GM21825 (cell line): Measurements from ENCODE around the gene RAB5IF.
"Not testable (repeated sequence)": the region's sequence is repeated elsewhere in the genome, so short reads cannot be mapped to it uniquely, and the experiment has no call there.

Experiments used
- ATAC-seq: cut with Tn5 transposase; IDR thresholded peaks from one replicate; pipeline ENCODE4 v1.9.1; 2021; ENCODE audit warnings: mild to moderate bottlenecking, moderate library complexity; ENCODE audit not compliant: unreplicated experiment

Gene RAB5IF

GRCh38 chr20:36585410-36586125, 20.0 kb upstream of the RAB5IF start:
- no peak for ATAC-seq

DNA sequence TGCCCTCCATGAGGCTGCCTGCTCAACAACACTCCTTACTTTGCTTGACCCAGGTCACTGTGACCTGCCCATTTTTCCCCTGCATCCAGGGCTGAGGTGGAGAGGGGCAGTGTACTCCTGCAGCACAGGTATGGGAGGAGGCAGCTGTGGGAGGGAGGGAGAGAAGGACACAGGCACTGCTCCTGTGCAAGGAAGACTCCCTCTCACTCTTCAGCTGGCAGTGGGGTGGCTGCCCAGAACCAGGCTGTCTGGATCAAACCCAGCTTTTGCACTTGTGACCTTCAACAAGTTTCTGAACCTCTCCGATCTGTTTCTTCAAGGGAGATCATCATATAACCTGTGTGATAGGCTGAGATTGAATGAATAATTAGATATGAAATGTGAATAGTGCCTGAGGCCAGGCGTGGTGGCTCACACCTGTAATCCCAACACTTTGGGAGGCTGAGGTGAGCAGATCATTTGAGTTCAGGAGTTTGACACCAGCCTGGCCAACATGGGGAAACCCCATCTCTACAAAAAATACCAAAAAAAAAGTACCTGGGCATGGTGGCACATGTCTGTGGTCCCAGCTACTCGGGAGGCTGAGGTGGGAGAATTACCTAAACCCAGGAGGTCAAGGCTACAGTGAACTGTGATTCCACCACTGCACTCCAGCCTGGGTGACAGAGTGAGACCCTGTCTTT, 18.1 kb upstream of the RAB5IF start:
- ATAC-seq = no peak

DNA sequence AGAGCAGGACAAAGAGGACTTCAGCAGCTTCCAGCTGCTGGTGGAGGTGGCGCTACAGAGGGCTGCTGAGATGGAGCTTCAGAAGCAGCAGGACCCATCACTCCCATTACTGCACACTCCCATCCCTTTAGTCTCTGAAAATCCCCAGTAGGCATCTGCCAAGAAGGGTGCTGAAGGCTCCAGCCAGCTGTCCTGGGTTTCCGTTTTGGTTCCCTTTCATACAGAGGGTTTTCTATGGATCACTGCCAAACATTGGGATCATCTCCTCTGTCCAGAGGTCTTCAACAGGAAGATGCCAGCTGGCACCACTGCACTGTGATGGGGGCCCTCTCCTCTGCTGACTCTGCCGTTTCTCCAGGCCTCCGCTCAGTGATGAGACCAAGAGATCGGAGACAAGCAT, 14.3 kb upstream of the RAB5IF start:
- ATAC-seq = no peak

DNA sequence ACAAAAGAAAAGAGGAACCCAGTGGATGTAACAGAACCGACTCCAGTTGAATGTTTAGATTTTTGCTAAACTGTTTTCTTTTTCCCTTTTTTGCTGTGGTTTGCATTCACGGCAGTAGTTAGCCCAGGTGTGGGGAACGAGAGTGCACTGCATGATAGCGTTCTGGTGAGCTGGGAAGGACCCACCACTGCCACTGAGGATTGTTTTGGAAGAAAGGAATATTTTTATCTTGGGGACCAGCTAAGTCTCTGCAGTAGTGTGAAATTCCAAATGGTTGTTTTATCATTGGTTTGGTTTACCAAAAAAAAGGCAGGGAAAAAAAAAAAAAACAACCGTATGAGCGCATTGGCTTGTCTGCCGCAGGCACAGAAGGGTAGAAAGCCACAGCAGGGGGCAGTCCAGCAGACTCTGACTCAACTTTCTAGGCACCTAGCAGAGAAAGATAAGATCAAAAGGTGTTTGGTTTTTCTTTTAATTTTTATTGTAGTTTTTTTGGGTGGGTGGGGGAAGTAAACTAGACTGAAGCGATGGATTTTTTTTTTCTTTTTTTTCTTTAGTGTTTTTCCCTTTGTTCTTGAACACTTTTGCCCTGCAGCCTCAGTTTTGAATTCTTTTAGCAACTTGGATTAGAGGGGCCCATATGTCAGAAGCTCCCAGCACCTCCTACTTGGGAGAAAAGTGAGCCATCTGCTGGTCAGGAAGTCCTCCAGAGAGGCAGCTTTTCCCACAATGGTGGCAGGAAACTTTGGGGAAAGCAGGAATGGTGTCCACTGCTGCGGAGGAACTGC, 13.5 kb upstream of the RAB5IF start:
- ATAC-seq = no peak

DNA sequence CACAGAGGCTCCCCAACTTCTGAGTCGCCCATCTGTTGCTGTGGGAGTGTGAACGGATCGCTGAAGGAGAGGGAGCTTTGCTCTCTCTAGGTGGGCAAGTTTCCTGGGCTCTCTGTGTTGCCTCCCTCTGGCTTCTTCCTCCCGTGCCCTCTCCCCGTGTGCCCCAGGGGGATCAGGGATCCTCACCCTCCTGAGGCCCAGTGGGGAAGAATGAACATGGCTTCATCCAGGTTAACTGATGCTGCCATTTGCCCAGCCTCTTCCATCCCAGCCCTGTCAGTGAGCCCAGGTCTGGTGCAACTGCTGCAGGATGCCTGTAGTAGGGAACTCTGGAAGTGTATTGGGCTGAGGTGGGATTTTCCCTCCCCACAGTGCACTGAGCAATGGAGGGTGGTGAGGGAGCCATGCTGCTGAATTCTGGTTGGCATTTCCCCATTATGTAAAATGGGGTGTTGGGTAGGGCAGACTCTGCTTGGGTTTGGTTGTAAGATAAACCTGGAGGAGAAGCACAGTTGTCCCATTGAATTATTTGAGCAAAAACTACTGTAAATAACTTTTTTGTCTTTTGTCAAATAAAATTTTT, 12.1 kb upstream of the RAB5IF start:
- no peak for ATAC-seq

DNA sequence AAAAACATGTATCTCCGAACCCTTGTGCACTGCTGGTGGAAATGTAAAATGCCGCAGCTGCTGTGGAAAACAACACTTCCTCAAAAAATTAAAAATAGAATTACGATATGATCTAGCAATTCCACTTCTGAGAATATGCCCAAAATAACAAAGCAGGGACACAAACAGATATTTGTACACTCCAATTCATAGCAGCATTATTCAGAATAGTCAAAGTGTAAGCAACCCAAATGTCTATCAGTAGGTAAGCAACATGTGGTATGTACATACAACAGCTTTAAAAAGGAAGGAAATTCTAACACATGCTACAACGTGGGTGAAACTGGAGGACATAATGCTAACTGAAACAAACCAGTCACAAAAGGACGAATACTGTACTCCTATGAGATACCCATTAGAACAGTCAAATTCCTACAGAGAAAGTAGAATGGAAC, 5.7 kb upstream of the RAB5IF start:
- ATAC-seq = no peak

DNA sequence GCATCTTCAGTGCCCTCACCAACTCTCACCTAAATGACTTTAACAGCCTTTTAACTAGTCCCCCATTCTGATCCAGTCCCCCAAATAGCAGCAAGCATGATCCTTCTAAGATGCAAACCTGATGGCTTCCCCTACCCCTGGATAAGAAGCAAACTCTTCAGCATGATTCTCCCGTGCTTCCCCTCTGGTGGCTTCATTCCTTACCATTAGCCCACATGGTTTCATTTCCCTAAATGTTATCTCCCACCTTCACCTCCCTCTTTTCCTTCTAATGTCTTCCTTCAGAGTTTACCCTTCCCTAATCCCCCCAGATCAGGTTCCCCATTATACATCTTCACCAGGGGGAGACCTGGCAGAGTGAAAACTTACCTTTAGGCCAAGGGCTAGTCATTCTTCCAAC, 4.0 kb upstream of the RAB5IF start:
- ATAC-seq = no peak

DNA sequence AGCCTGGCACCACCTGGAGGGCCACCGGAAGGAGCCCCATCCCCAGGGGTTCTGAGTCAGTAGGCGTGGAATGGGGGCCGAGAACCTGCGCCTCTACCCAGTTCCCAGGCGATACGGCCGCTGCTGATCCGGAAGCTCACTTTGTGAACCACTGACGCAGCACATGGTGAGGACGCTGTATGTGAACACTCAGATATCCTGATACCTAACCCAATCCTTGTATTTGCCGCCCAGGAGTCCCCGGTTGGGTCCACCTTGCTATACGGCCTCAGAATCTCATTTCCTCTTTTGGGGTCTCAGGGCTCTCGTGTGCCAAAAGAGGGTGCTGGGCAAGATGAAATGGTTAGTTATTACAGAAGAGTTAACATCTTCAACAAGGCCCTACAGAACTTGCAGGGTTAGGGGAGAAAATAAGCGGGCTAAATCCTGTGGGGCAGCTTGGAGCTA, 604 bp upstream of the RAB5IF start:
- peak; percentile 37 for ATAC-seq

DNA sequence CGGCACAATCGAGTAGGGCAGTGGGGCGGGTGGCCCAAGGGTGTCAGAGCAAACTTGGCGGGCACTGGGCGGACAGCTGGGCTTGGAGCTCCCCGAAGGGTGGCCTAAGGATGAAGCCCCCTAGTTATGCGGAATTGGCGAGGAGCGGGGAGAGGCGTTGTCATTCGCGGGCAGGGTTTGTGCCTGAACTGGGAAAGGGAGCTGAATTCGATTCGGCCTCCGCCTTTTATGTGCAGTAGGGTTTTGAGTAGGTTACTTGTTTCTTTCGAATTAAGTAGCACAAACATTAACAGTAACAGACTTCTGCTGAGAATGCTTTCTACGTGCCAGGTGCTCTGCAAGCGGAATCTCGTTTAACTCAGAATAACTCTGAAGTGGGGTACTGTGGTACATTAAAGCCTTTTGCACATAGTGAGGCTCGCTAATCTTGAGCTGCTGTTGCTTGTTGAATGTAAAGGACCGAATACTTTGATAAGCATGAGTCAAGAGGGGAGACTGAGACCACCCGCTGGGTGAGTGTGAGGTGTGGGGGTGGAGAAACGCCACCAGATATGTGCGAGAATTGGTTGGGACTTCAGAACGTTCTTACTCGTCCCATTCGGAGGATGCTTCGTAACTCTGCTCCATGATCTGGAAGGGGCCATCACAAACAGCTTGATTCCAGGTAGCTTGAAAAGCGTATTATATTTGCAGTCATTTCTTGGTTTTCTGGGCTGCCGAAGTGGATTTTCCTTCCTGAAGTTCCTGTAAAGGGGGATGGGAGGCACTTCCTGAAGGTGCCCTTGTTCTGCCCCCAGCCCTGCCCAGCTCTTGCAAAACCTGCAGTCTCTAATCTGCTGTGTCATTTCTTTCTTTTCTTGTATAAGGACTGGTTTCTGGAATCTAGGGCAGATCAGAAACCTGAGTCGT, 833 bp downstream of the RAB5IF start:
- ATAC-seq = no peak

- no peak for ATAC-seq
Measured at GRCh38 chr20:36607586-36608387, 2.2 kb downstream of the RAB5IF start.

- ATAC-seq = not testable (repeated sequence)
Measured at GRCh38 chr20:36608388-36608728, 2.8 kb downstream of the RAB5IF start.

GRCh38 chr20:36611625-36612024, 6.0 kb downstream of the RAB5IF start:
- ATAC-seq = no peak

GRCh38 chr20:36613974-36614373, 8.4 kb downstream of the RAB5IF start:
- ATAC-seq = no peak

- ATAC-seq = no peak
Measured at GRCh38 chr20:36614781-36615557, 9.4 kb downstream of the RAB5IF start.

DNA sequence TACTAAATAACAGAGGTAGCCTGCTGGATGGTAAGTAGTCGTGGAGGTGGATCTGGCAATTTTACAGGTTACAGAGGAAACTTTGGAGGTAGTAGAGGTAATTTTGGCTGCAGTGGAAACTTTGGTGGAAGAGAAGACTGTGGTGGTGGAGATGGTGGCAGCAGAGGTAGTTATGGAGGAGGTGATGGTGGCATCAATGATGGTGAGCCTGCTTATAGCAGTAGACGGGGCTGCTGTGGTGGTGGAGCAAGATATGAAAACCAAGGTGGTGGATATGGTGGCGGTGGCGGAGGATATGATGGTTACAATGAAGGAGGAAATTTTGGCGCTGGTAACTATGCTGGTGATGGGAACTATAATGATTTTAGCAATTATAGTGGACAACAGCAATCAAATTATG, 15.3 kb downstream of the RAB5IF start:
- ATAC-seq = no peak

GRCh38 chr20:36623444-36623843, 17.9 kb downstream of the RAB5IF start:
- no peak for ATAC-seq

DNA sequence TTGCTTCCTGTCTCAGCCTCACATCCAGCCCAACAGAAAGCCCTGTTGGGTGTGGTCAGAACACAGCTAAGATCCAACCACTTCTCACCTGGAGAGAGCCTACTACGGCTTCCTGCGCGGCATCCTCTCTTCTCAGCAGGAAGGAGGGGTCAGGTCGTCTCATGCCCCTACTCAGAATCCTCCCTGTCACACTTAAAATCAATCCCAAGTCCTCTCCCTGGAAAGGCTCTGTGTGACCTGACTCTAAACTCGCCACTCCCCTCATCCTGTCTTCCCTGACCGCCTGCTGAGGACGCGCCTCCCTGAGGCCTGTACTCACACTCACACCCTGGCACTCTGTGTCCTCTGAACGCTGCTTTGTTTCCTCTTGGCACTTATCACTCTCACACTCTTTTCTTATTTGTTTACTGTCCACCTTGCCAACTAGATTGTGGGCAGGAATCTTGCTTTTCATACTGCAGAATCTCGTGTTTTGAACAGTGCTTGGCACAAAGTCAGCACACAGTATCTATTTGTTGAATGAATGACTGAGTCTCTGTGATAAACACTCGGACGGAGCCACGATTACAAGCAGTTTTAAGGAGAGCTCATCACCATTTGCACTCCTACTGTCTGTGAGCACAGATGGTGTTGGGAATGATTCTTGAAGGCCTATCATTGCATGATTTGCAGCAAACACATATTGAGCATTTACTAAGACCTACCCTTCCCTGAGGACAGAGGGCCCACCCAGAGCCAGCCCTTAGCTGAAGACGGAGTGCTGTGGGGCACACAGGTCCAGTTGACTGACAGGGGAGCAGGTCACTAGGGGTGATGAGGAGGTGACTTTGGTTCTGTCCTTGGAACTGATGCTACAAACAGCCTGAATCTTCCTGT, 18.7 kb downstream of the RAB5IF start:
- ATAC-seq = no peak

DNA sequence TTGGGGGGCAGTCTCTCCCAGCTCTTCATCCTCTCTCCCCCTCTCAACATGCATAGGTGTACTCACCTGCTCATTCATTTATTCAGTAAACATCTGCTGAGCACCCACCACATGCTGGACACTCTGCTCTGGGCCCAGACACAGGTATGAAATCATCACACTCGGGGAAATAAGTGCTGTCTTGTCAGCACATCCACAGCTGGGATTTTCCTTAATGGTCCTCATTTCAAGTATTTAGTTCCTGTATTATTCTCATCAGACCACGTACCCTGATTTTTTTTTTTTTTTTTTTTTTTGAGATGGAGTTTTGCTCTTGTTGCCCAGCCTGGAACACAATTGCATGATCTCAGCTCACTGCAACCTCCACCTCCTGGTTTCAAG, 19.4 kb downstream of the RAB5IF start:
- ATAC-seq = no peak
